Measurements from ENCODE around the gene DGKZ. TPM values are rescaled to one million over a fixed set of nuclear protein-coding genes. Genes with fewer than 3 reads are reported as not detected.

Gene DGKZ
- polyA plus RNA-seq, 3 donors, result 30.4 to 217 (median 33.4) TPM

DNA sequence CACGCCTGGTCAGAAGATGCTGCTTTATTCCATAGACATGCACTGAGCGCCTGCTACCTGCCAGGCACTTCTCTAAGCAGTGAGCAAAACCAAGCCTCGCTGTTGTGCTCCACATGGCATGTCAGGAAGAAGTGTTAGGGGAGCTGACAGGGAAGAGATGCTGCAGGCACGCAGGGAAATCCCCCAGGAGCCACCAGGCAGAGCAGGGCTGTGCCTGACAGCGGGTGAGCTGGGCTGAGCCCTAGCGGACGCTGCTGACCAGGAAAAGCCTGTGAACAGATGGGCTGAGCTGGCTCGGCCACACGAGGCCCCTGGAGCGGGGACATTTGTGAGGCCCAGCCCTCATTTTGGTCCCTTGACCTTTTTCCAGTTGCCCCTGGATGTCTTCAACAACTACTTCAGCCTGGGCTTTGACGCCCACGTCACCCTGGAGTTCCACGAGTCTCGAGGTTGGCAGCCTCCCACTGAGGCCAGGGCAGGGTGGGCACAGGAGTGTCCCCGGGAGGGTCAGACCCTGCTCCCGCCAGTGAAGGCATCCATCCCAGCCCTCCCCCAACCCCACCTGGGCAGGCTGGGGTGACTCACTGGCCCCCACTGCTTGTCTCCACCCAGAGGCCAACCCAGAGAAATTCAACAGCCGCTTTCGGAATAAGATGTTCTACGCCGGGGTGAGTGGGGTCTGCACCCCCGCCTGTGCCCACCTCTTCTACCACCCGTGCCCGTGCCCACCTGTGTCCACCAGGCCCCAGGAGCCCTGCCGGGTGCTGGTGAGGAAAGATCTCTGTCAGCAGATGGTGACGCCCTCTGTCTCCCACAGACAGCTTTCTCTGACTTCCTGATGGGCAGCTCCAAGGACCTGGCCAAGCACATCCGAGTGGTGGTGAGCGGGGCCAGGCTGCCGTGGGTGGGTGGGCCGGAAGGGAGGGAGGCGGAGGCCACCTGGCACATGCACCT lies 26.8 kb downstream of the DGKZ start:
- no peak overlapping the region for H3K4me3 Mint-ChIP-seq
- DNase-seq, result no peak
- H3K9me3 ChIP-seq (replicated peaks in 1 of 2; ENCODE audit: control insufficient read depth in 1 of 2, insufficient read depth in 1 of 2, low read length in 2 of 2), result no peaks in the 10 kb centered on the region
- no peak overlapping the region for H3K27ac ChIP-seq (ENCODE audit: low read depth in 1 of 2, low read length in 2 of 2)
- peaks cover 100% of the 10 kb centered on the region for H4K20me1 ChIP-seq (ENCODE audit: insufficient read depth, low read length)
- WGBS (ENCODE audit: insufficient coverage), result 95% methylated on average over 21 of the region's 30 CpGs
- H3K79me2 ChIP-seq (ENCODE audit: insufficient read depth, low read length), result peaks cover 36% of the 10 kb centered on the region
- no peak overlapping the region for H3K9ac ChIP-seq (ENCODE audit: insufficient read depth, low read length, poor library complexity, severe bottlenecking)
- intact Hi-C loops (cut with micrococcal nuclease), result no loop called here
- H3K4me1 ChIP-seq (ENCODE audit: control insufficient read depth in 1 of 2, insufficient read depth in 2 of 2, low read length in 2 of 2), result peaks cover 10 to 24% of the 10 kb centered on the region in 2 donors
- peak overlapping the region in 1 of 7 donors; percentile 50 for H3K27ac Mint-ChIP-seq
- H3K9me3 Mint-ChIP-seq, result peaks cover 0 to 7% (median 0%) of the 10 kb centered on the region in 7 donors
- H3K36me3 ChIP-seq (replicated peaks in 1 of 2; ENCODE audit: control insufficient read depth in 1 of 2, insufficient read depth in 2 of 2, low read length in 2 of 2), result peaks cover 96% of the 10 kb centered on the region in 2 donors
- TF ChIP-seq, protein P1, sequence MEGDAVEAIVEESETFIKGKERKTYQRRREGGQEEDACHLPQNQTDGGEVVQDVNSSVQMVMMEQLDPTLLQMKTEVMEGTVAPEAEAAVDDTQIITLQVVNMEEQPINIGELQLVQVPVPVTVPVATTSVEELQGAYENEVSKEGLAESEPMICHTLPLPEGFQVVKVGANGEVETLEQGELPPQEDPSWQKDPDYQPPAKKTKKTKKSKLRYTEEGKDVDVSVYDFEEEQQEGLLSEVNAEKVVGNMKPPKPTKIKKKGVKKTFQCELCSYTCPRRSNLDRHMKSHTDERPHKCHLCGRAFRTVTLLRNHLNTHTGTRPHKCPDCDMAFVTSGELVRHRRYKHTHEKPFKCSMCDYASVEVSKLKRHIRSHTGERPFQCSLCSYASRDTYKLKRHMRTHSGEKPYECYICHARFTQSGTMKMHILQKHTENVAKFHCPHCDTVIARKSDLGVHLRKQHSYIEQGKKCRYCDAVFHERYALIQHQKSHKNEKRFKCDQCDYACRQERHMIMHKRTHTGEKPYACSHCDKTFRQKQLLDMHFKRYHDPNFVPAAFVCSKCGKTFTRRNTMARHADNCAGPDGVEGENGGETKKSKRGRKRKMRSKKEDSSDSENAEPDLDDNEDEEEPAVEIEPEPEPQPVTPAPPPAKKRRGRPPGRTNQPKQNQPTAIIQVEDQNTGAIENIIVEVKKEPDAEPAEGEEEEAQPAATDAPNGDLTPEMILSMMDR (IDR thresholded peaks at IDR 0.05), result no peak
- H3K27me3 Mint-ChIP-seq (ENCODE audit: low read depth in 3 of 3), result peaks cover under 1 to 5% (median 1%) of the 10 kb centered on the region in 3 donors
- H3K4me2 ChIP-seq (replicated peaks; ENCODE audit: extremely low read depth, low read length, poor library complexity, severe bottlenecking), result no peak overlapping the region
- no peak overlapping the region for H2AFZ ChIP-seq (ENCODE audit: insufficient read depth, low read depth, low read length, poor library complexity, severe bottlenecking)
- H3K27me3 ChIP-seq (ENCODE audit: control insufficient read depth in 2 of 2, insufficient read depth in 2 of 2, low read length in 2 of 2), result no peaks in the 10 kb centered on the region
- H3K36me3 Mint-ChIP-seq, result peaks cover 73 to 94% of the 10 kb centered on the region in 2 donors
- no peak overlapping the region for H3K4me3 ChIP-seq (replicated peaks in 1 of 3; ENCODE audit: low read depth in 2 of 3, low read length in 3 of 3)
- H3K4me1 Mint-ChIP-seq, result peaks cover 21% of the 10 kb centered on the region

DNA sequence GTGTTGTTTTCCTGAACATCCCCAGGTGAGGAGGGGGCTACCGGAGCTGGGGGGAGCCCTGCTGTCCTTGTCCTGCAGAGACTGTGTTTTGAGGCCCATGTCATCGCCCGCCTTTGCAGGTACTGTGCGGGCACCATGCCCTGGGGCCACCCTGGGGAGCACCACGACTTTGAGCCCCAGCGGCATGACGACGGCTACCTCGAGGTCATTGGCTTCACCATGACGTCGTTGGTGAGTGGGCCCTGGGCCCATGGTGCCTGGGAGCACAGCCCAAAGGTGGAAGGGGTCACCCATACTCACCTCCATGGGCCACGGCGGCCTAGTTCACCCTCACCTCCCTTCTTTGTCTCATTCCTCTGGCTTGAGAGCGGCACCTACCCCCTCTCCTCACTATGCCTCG lies 27.6 kb downstream of the DGKZ start:
- H3K79me2 ChIP-seq (ENCODE audit: insufficient read depth, low read length), result peaks cover 29% of the 10 kb centered on the region
- Mint-ChIP-seq H3K27ac (peak overlapping the region in 2 of 7 donors; percentile 63 to 74), H3K4me1 (peaks cover 28% of the 10 kb centered on the region), H3K4me3 (no peak overlapping the region), H3K27me3 (ENCODE audit: low read depth in 3 of 3) (peaks cover 1 to 5% (median 5%) of the 10 kb centered on the region in 3 donors), H3K9me3 (peaks cover 0 to 7% (median 0%) of the 10 kb centered on the region in 7 donors), H3K36me3 (peaks cover 66 to 86% of the 10 kb centered on the region in 2 donors)
- peaks cover 100% of the 10 kb centered on the region for H4K20me1 ChIP-seq (ENCODE audit: insufficient read depth, low read length)
- no peaks in the 10 kb centered on the region for H3K27me3 ChIP-seq (ENCODE audit: control insufficient read depth in 2 of 2, insufficient read depth in 2 of 2, low read length in 2 of 2)
- H3K4me3 ChIP-seq (replicated peaks in 1 of 3; ENCODE audit: low read depth in 2 of 3, low read length in 3 of 3), result no peak overlapping the region
- H3K4me2 ChIP-seq (replicated peaks; ENCODE audit: extremely low read depth, low read length, poor library complexity, severe bottlenecking), result no peak overlapping the region
- TF ChIP-seq, protein P1 (IDR thresholded peaks at IDR 0.05), result no peak
- H2AFZ ChIP-seq (ENCODE audit: insufficient read depth, low read depth, low read length, poor library complexity, severe bottlenecking), result no peak overlapping the region
- H3K9ac ChIP-seq (ENCODE audit: insufficient read depth, low read length, poor library complexity, severe bottlenecking), result no peak overlapping the region
- H3K4me1 ChIP-seq (ENCODE audit: control insufficient read depth in 1 of 2, insufficient read depth in 2 of 2, low read length in 2 of 2), result peaks cover 17 to 31% of the 10 kb centered on the region in 2 donors
- no peaks in the 10 kb centered on the region for H3K9me3 ChIP-seq (replicated peaks in 1 of 2; ENCODE audit: control insufficient read depth in 1 of 2, insufficient read depth in 1 of 2, low read length in 2 of 2)
- intact Hi-C loops (cut with micrococcal nuclease), result no loop called here
- DNase-seq, result no peak
- no peak overlapping the region for H3K27ac ChIP-seq (ENCODE audit: low read depth in 1 of 2, low read length in 2 of 2)
- 97% methylated on average over 15 of the region's 15 CpGs for WGBS (ENCODE audit: insufficient coverage)
- peaks cover 88 to 89% of the 10 kb centered on the region in 2 donors for H3K36me3 ChIP-seq (replicated peaks in 1 of 2; ENCODE audit: control insufficient read depth in 1 of 2, insufficient read depth in 2 of 2, low read length in 2 of 2)

All from CD14-positive monocyte (primary cell).